HL-60/S4 (cell line): Measurements from ENCODE around the gene ACSF3.
"Not testable (repeated sequence)": the region's sequence is repeated elsewhere in the genome, so short reads cannot be mapped to it uniquely, and the experiment has no call there.

Source experiments
- in situ Hi-C: fragments of 300-500 bp; cut with MboI; formaldehyde crosslinking; loops from 2 replicates; pipeline ENCODE4 v1.14.3; 2022; ENCODE audit warnings: low sequenced_read_pairs

Gene ACSF3

GRCh38 chr16:89072548-89073130 lies 21.0 kb upstream of the ACSF3 start:
- in situ Hi-C loops, result no loop called here

GRCh38 chr16:89073346-89074071 lies 20.1 kb upstream of the ACSF3 start:
- in situ Hi-C loops, result no loop called here

DNA sequence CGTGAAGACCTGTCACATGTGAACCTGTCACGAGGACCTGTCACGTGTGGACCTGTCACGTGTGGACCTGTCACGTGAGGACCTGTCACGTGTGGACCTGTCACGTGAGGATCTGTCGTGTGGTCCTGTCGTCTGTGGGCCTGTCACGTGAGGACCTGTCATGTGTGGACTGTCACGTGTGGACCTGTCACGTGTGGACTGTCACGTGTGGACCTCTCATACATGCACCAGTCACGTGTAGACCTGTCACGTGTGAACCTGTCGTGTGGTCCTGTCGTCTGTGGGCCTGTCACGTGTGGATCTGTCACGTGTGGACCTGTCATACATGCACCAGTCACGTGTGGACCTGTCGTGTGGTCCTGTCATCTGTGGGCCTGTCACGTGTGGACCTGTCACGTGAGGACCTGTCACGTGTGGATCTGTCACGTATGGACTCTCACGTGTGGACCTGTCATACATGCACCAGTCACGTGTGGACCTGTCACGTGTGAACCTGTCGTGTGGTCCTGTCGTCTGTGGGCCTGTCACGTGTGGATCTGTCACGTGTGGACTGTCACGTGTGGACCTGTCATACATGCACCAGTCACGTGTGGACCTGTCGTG lies 19.5 kb upstream of the ACSF3 start:
- in situ Hi-C loops, result not testable (repeated sequence)

- in situ Hi-C loops, result no loop called here
These were observed 18.6 kb upstream of the ACSF3 start for GRCh38 chr16:89074803-89075688.

- in situ Hi-C loops, result no loop called here
These were observed 17.5 kb upstream of the ACSF3 start for GRCh38 chr16:89076159-89076558.

- in situ Hi-C loops, result no loop called here
These were observed 16.6 kb upstream of the ACSF3 start for GRCh38 chr16:89077076-89077475.

DNA sequence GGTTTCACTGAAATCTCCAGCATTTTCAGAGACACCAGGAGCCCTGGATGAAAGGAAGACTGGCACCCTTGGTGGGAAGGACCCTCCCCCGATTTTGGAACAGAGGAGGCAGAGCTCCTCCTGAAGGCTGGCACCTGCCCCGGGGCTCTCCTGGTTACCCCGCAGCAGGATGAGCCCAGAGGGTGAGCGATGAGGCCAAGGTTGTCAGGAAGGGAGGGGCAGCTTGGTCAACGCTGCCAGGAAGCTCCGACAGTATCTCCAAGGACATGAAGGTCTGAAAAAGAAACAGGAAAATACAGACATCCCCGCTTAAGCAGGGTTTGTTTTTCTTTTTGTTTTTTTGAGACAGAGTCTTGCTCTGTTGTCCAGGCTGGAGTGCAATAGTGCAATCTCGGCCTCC lies 15.5 kb upstream of the ACSF3 start:
- in situ Hi-C loops, result no loop called here

- in situ Hi-C loops, result no loop called here
These were observed 14.1 kb upstream of the ACSF3 start for GRCh38 chr16:89079434-89079980.

DNA sequence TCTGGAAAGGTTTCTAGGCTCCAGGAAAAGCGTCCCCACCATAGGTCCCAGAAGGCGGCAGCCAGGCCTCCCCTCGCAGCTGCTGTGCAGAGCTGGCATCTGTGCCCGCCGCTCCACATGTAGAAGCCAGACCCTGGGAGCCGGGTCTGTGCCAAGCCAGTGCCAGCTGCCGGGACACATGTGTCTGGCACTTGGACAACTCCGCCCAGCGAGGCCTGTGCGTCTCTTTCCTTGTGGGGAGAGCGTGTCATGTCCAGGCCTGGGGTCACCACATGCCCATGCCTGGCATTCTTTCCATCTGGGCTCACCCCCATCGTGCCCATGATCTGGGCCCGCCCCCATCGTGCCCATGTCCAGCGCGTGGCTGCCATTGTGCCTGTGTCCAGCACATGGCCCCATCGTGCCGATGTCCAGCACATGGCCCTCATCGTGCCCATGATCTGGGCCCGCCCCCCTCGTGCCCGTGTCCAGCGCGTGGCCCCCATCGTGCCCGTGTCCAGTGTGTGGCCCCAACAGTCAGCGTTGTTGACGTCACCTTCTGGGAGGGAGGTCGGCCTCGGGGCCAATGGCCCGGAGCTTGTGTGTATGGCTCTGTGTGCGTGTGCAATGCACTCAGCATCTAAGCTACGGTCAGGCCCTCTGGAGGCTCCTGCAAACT lies 13.3 kb upstream of the ACSF3 start:
- in situ Hi-C loops, result no loop called here

- in situ Hi-C loops, result no loop called here
These were observed 12.1 kb upstream of the ACSF3 start for GRCh38 chr16:89081556-89081955.

DNA sequence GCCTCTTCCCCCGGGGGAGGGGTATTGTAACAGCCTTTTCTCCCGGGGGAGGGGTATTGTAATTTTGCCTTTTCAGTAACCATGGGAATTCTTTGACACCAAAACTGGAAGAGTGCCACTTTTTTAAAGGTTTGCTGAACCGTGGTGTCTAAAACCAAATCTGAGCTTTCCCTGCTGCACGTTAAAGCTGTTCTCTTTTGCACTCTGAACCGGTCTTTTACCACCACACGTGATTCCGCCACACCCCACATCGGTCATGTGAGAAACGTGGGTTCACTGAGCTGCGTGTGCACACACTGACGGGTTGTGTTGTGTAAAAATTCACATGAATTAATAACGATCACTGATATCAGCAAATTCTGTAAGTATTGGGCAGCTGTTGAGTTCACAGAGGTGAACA lies 9.2 kb upstream of the ACSF3 start:
- in situ Hi-C loops, result no loop called here

DNA sequence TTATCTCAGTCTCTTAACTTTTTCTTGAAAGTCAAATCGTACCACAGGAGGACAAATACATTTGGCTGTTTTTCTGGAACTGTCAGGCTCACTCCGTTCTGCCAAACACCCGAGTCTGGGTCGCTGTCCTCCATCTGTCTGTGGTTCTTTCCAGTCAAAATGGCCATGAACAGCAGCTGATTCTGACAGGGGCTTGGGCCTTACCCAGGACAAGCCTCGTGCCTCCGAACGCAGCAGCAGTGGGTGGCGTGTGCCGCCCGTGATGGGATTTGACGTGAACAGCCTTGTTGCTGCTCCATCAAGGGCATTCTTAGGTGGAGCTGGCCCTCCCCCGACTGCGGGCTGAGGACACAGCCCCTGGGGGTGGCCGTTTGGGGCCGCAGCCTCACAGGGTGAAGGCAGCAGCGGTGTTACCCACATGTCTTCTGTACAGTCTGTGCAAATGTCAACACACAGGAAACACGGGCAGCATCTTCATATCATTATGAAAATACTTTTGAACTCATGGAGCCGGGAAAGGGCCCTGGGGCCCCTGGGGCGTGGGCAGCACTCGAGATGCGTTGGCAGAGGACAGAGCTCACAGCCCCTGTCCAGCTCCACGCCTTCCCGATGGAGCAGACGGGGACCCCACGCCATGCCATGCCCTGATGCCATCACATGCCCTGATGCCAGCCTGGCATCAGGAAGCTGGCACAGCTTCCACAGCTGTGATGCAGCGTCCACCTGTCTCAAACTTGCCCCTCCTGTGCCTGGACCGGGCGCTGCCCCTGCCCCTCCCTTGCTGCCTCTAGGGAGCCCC lies 8.6 kb upstream of the ACSF3 start:
- in situ Hi-C loops, result no loop called here

GRCh38 chr16:89085755-89086154 lies 7.9 kb upstream of the ACSF3 start:
- in situ Hi-C loops, result no loop called here

DNA sequence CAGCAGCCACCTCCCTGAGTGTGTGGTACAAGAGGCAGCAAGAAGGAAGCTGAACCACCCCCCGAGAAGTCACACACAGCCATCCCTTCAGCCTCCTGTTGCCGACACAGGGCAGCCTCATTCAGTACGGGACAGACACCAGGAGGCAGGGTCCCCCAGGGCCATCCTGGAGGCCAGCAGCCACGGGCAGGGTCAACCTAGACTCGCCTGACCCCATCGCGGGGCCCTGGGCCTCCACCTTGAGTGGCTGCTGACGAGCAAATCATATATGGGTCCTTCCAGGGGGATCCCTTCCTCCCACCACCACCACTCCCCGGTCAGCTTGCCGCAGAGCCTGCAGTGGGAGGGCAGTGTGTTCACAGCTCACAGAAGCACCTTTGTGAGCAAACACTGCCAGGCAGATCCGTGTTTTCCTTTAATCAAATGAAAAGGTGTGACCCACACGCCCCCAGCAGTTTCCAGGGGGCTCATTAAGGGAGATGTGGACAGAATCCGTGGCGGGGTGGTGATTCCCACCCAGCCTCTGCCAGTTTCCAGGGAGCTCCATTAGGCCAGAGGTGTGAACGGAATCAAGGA lies 5.6 kb upstream of the ACSF3 start:
- in situ Hi-C loops, result no loop called here

DNA sequence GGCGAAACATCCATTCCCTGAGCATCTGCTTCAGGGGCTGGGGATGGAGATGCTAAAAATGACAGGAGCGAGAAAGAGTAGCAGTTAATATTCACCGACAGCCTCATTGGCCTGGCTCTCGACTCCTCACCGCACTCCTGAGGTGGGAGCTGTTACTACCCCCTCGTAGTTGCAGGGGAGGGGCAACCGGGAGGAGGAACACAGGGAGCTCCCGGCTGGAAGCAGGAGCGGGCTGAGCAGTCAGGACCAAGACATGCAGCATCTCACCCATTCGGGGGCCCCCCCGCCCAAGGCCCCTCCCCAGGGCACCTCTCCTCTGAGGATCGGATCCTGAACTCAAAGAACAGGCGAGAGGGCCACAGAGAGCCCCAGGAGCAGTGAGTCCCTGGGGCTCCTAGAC lies 4.5 kb upstream of the ACSF3 start:
- in situ Hi-C loops, result no loop called here

DNA sequence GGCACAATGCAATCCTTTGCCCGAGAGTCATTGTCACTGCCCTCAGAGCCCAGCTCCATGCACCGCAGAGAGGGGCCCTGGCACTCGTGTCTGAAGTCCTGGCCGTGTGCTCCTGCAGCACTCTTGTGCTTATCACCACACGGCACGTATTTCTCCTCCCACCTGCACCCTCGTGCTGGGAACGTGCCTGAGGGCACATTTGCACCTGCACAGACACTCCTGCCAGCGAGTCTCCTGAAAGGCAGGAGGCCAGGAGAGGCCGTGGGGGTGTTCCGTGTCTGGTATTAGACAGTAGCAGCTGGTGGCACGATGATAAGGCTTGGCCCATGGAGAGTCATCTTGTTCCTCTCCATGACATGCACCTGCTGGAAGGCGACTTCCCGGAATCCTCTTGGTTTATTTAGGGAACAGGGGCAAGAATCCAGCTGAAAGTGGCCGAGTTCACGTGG lies 3.4 kb upstream of the ACSF3 start:
- in situ Hi-C loops, result no loop called here

GRCh38 chr16:89090669-89091426 lies 2.8 kb upstream of the ACSF3 start:
- in situ Hi-C loops, result no loop called here

DNA sequence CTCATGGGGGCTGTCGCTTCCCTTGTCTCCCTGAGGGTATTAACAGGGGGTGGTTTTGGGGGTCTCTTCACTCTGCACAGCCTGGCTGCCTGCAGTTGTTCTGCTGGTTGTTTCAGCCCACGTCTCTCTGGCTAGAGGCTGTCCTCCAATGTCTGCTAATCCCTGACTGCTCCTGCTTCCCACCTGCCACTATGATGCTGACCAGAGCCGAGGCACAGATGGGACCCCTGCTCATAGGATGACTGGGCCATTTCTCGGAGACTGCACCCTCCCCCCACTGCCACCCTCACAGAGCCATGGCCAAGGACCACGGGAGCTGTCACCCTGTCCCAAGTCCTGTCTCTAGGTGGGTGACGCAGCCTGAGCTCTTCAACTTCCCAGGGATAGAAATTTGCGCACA lies 1.6 kb upstream of the ACSF3 start:
- in situ Hi-C loops, result no loop called here

DNA sequence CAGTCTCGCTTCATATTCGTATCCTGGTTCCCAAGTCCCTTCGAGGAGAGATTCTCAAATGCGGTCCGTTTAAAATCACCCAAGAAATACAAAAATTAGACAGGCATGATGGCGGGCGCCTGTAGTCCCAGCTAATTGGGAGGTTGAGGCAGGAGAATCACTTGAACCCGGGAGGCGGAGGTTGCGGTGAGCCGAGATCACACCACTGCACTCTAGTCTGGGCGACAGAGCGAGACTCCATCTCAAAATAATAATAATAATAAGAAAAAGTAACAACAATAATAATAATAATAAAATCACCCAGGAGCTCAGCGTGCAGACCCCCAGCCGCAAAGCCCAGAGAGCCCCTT lies 425 bp upstream of the ACSF3 start:
- in situ Hi-C loops, result not testable (repeated sequence)
